HG03565 (cell line): ENCODE results near the gene APEX2.
"Not testable (repeated sequence)": the region's sequence is repeated elsewhere in the genome, so short reads cannot be mapped to it uniquely, and the experiment has no call there.

Source experiments
- ATAC-seq: cut with Tn5 transposase; IDR thresholded peaks from one replicate; pipeline ENCODE4 v1.9.1; 2021; ENCODE audit warnings: mild to moderate bottlenecking, moderate library complexity; ENCODE audit not compliant: unreplicated experiment

APEX2 gene, protein sequence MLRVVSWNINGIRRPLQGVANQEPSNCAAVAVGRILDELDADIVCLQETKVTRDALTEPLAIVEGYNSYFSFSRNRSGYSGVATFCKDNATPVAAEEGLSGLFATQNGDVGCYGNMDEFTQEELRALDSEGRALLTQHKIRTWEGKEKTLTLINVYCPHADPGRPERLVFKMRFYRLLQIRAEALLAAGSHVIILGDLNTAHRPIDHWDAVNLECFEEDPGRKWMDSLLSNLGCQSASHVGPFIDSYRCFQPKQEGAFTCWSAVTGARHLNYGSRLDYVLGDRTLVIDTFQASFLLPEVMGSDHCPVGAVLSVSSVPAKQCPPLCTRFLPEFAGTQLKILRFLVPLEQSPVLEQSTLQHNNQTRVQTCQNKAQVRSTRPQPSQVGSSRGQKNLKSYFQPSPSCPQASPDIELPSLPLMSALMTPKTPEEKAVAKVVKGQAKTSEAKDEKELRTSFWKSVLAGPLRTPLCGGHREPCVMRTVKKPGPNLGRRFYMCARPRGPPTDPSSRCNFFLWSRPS

GRCh38 chrX:54999717-55000598 is at the start of gene APEX2:
Gene APEX2, plus strand, starts transcription at chrX:55000363. Its CDS starts 60 bp downstream, at chrX:55000423.
- ATAC-seq = peak; percentile 93

DNA sequence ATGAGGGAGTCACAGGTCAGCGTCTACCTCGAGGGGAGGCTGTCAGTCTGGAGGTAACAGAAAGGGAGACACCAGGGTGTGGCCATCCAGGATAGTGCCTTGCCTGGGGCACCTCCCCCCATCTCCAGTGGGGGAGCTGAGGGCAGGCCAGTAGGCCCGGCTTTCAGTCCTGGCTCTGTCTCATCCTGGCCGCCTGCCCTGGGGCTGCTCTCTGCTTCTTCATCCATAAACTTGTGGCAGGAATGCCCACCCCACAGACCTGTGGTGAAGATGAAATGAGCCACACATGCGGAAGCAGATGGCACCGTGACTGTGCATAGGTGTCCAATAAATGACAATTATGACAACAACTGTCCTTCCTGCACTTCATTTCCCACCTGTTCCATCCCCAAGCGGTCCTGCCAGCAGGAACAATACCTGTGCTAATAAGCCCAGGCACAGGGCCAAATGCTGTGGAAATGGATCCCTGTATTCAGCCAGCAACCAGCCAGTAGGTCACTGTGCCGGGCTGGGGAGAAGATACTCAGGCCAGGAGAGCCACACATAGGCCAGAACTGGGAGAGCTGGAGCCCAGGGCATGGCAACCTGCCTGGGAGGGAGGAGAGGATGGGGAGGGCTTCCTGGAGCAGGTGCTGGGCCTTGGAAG is 49.3 kb upstream of the APEX2 start:
- no peak for ATAC-seq

GRCh38 chrX:54961750-54962149 is 38.4 kb upstream of the APEX2 start:
- ATAC-seq = no peak

DNA sequence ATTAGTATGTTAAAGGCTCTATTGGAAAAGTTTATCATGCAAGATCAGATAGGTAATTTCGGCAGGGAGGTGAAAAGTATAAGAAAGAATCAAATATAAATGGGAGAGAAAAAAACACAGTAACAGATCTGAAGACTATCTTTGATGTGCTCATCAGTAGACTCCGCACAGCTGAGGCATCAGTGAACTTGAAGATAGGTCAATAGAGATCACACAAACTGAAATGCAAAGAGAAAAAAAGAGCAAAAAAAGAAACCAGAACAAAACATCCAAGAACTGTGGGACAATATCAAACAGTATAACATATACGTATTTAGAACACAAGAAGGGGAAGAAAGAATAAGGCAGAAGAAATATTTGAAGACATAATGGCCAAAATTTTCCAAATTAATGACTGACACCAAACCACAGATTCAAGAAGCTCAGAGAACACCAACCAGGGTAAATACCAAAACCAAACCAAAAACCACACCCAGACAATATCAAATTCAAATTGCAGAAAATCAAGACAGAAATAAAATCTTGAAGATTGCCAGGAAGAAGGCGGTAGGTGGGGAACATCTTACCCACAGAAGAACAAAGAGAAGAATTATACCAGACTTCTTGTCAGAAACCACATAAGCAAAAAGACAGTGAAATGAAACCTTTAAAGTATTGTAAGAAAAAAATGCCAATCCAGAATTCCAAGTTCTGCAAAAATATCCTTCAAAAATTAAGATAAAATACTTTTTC is 35.2 kb upstream of the APEX2 start:
- no peak for ATAC-seq

DNA sequence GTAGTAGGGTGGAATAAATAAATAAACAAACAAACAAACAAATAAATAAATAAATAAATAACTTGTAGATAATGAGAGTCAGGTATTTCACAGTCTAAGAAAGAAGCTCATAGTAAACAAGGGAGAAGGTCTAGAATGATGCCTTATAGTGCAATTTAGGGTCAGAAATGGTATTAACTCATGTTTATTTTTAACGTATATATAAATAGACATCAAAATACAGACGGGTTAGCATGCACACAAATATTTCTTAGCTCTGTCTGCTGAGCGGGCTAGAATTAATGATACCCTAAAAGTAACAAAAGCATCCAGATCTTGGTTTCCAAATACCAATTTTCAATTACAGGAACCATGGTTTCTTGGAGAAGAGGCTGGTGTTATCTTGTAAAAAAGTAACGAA is 22.8 kb upstream of the APEX2 start:
- no peak for ATAC-seq

- no peak for ATAC-seq
Observed at GRCh38 chrX:54978448-54978847, 21.7 kb upstream of the APEX2 start.

DNA sequence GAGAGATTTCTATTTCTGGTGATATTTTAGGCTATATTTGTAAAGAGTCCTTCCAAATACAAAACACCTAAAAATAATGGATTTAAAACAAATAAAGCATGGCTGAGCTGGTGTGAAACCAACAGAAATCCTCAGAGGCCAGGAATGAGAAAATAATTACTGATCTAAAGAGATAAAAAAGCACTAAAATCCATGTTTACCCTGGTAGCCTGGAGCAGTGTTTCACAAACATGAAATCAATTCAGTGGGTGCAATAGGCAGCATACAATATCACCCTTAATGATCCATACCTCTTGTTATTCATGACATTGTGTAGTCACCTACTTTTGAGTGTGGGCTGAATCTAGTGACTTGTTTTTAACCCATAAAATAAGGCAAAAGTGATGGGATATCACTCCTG is 20.7 kb upstream of the APEX2 start:
- ATAC-seq = no peak

DNA sequence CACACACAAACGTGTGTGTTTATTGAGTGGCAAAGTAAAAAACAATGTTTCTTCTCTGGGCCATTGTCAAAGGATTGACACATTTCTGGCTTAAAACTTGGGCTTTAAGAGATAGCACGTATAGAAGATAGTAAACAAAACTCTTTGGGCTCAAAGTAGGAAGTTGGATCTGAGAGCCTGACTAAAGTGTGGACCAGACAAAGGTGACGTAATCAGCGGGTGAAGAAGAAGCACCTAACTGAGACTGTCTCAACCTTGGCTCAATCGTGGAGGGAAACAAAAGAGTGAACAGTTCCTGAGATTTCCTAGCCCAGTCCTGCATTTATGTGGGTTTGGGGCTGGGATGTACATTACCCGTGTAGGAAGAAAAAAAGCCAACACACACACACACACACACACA is 19.8 kb upstream of the APEX2 start:
- no peak for ATAC-seq

GRCh38 chrX:54983306-54983705 is 16.9 kb upstream of the APEX2 start:
- not testable (repeated sequence) for ATAC-seq

- no peak for ATAC-seq
Observed at GRCh38 chrX:54991706-54992105, 8.5 kb upstream of the APEX2 start.

DNA sequence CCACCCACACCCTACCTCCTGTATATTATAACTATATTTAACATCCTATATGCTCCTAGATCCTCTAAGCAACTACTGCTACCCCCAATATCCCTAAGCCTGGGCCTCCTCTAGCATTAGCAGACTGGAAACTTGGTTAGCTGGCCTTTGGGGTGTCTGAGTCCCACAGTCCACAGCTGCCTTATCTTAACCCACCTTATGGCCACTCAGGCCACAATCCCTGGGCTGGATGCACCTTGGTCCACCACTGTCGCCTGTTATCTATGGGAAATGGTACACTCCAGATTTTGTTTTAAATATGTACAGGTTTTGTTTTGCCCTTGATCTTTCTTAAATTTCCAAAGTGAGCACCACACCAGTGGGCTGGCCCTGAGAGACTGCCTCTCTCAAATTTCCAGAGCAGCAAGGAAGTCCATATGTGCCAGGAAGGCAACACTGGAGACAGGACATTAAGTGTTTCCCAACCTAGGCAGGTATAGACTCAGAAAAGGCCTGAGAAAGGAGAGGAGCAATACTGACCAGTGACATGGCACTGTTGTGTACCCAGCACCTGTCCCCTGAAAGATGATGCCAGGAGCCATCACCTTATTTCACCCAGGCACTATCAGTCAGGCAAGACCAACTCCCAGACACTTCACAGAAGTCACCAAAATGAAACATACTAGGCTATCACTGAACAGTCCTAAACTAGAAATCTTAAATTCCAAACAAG is 7.1 kb upstream of the APEX2 start:
- ATAC-seq = no peak

GRCh38 chrX:54994099-54994498 is 6.1 kb upstream of the APEX2 start, which contains the start of gene PFKFB1:
Gene PFKFB1, minus strand, starts transcription at chrX:54994188. Its CDS starts 181 bp downstream, at chrX:54994007.
- no peak for ATAC-seq

DNA sequence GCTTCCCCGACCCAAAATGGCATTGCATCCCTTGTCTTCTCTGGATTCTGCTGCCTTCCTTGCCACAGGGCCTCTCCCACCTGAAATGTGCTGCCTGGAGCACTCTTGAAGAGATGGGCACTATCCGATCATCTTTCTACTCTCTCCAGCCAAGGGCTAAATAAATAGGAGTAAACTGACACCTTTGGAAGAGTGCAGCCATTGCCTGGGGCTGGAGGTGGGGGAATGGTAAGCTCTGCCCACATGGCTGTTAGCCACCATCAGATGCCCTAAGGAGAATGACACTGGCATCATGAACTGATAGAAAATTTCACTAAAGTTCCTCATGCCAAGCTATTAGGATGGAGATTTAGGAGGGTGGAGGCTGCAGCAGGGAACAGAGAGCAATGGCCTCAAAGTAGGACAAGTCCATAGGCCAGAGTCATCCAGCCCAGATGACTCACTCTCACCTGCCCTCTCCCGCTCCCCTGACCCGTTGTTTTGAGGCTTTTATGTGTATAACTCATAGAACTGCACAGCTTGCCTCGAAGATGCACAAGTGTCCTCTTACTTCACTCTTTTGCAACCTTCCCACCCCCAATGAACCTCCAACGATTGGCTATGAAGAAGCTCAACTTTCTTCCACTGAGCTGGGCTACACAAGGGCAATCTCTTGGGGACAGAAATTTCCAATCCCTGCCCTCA is 5.4 kb upstream of the APEX2 start:
- ATAC-seq = no peak

DNA sequence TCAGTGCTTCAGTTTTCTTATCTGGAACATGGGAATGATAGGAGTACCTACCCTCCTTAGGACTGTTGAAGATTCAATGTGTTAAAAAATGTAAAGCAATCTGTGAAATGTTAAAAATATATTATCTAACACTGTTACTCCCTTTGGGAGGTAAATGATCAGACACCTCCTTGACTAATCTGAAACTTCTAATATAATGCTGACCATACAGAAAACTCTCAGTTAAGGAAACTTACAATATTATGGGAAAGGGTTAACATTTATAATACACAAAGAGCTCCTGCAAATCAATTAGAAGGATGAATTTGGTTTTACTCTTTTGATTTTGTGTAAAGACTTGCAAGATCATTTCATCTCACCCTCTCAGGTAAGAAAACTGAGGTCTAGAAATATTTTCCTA is 4.5 kb upstream of the APEX2 start:
- no peak for ATAC-seq

DNA sequence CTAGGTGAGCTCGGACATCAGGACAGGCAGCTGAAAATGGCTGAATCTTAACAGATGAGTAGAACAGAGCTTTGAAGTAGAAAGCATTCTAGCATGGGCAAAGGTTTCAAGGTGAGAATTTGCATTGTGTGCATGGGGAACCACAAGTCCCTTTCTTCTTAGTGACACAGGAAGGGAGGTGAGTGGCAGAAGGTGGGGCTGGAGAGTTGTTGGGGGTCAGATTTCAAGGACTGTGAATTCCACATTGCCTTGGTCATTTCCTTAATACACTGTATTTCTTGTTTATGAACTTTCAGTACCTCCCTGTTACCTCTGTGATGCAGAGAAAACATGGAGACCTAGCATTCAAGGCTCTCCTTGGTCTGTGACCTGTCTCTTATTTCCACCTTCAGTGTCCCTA is 4.1 kb downstream of the APEX2 start:
- no peak for ATAC-seq

DNA sequence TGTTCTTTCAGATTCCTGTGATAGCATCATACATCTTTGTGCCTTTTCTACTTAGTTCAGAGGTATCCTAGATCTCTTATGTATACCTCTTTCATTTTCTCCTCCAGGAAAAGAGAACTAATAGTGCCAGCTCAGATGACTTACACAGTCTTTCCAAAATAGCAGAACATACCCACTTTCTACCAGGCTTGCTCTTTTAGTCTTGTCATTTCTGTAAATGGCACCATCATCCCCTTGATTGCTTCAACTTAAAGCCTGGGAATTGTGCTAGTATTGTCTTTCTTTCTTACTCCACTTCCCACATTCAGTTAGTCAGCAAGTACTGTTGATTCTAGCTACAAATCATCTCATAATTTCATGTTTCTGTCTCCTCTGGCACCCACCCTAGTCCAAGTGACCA is 5.1 kb downstream of the APEX2 start:
- no peak for ATAC-seq

- ATAC-seq = no peak
Observed at GRCh38 chrX:55006827-55007621, 6.9 kb downstream of the APEX2 start.

DNA sequence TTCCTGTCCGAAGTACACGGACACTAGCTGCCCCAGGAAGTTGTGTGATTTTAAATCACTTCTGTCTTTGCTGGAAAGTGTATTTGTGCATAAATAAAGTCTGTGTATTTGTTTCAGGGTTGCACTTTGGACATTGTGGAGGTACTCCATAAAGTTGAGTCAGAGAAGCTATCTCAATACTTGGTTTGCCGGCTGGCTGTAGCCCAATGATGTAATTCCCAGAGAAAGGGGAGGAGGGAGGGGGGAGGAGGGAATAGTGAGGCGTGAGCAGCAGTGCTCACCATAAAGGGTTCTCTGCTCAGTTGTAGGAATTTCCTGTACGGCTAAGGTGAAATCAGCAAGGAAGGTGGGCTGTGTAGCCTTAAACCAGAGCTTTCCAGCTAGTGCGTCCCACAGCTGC is 7.5 kb downstream of the APEX2 start:
- no peak for ATAC-seq
